Epithelial cell of esophagus (primary cell): ENCODE results near the gene RBMX2.
A peak's percentile ranks its signal among the peaks of the same experiment; 100 is the strongest.
"Not testable (repeated sequence)": the region's sequence is repeated elsewhere in the genome, so short reads cannot be mapped to it uniquely, and the experiment has no call there.

Experiments used
- DNase-seq: peaks from one replicate; pipeline ENCODE4 v3.0.0; 2010; ENCODE audit warnings: low read depth
- H3K4me3 ChIP-seq: 2 replicates; pipeline ENCODE4 v1.5.1; 2011; ENCODE audit warnings: mild to moderate bottlenecking, low read length, control low read depth
- TF ChIP-seq, protein P1 (sequence below): IDR thresholded peaks from 2 replicates; pipeline ENCODE4 v1.5.1; 2011; ENCODE audit warnings: low read depth, mild to moderate bottlenecking, low read length, control low read depth, inconsistent platforms; ENCODE audit not compliant: insufficient read depth; ENCODE audit errors: missing control alignments

RBMX2 gene, protein sequence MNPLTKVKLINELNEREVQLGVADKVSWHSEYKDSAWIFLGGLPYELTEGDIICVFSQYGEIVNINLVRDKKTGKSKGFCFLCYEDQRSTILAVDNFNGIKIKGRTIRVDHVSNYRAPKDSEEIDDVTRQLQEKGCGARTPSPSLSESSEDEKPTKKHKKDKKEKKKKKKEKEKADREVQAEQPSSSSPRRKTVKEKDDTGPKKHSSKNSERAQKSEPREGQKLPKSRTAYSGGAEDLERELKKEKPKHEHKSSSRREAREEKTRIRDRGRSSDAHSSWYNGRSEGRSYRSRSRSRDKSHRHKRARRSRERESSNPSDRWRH

GRCh38 chrX:130401415-130402207 is at the start of gene RBMX2:
Gene RBMX2 (plus strand): TSS chrX:130401987. CDS start chrX:130402033, 46 bp downstream.
- TF ChIP-seq, protein P1, sequence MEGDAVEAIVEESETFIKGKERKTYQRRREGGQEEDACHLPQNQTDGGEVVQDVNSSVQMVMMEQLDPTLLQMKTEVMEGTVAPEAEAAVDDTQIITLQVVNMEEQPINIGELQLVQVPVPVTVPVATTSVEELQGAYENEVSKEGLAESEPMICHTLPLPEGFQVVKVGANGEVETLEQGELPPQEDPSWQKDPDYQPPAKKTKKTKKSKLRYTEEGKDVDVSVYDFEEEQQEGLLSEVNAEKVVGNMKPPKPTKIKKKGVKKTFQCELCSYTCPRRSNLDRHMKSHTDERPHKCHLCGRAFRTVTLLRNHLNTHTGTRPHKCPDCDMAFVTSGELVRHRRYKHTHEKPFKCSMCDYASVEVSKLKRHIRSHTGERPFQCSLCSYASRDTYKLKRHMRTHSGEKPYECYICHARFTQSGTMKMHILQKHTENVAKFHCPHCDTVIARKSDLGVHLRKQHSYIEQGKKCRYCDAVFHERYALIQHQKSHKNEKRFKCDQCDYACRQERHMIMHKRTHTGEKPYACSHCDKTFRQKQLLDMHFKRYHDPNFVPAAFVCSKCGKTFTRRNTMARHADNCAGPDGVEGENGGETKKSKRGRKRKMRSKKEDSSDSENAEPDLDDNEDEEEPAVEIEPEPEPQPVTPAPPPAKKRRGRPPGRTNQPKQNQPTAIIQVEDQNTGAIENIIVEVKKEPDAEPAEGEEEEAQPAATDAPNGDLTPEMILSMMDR, result no peak
- H3K4me3 ChIP-seq, result peak within 1 kb of the TSS; percentile 76
- peak; percentile 74 for DNase-seq

- DNase-seq, H3K4me3 ChIP-seq: not testable (repeated sequence)
These were observed 49.7 kb upstream of the RBMX2 start for GRCh38 chrX:130352050-130352449.

- DNase-seq, result no peak
- TF ChIP-seq, protein P1, result no peak
- no peak overlapping the region for H3K4me3 ChIP-seq
These were observed 25.7 kb upstream of the RBMX2 start for GRCh38 chrX:130376077-130376476.

DNA sequence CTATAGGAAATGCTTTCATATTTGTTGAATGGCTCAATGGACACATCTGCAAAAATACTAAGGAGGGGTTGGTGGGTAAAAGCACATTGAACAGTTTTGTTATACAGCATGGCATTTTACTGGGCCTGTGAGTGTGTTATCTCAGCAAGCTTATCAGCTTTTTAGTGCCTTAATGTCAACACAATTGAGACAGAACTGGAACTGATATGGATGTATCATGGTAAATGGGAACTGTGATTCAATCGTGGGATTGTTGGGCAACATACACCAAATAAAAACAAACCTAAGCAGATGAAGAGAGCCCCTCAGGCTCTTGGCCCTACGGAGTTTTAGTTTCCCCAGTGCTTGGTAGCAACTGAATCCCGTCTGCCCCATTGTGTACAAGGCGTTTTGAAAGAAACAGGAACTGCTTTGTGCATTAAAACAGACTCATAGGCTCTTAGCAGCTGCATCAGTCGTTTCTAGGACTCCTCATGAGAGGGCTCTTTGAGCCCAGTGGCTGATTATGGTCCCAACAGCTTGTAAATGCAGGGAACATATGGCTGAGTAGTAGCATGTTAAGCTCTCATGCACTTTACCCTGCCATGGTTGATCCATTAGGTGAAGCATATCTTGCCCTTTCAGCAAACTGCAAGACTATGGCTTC is 23.6 kb upstream of the RBMX2 start:
- TF ChIP-seq, protein P1, result no peak
- no peak overlapping the region for H3K4me3 ChIP-seq
- no peak for DNase-seq

DNA sequence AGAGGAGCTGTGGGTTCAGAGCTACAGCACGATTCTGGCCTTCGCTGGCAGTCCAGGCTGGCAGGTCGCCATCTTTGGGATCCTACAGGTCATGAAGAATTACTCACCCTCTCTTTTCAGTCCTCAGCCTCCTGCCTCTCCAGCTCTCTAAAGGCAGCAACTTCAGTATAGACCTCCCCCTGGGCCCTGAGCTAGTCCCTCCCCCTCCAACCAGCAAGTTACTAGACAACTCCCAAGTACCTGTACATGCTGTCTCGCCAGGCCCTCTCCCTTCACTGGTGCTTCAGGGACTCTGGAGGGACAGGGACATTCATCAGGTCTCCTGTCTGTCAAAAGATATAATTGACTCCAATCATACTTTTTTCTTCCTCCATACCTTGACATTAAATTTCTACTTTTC is 16.3 kb upstream of the RBMX2 start, which contains the start of gene GPR119:
GPR119 (minus strand) TSS at position 155 of the 400 bp plus-strand sequence. CDS start 227 bp downstream, outside the sequence.
- TF ChIP-seq, protein P1, result no peak
- no peak within 1 kb of the TSS for H3K4me3 ChIP-seq
- no peak for DNase-seq

GRCh38 chrX:130386408-130386808 is 15.4 kb upstream of the RBMX2 start:
- no peak overlapping the region for H3K4me3 ChIP-seq
- DNase-seq, result no peak
- TF ChIP-seq, protein P1, result no peak
